K562 (cell line): ENCODE measurements around the gene WNK1. TPM values are rescaled to one million over a fixed set of nuclear protein-coding genes. Genes with fewer than 3 reads are reported as not detected.
A peak's percentile ranks its signal among the peaks of the same experiment; 100 is the strongest.

Experiments
- ARID2 ChIP-seq: fragments of 450-650 bp; IDR thresholded peaks from 2 replicates; pipeline ENCODE4 v1.6.1; 2017; ENCODE audit warnings: antibody characterized with exemption, mild to moderate bottlenecking
- CLOCK ChIP-seq: fragments of 250-450 bp; sonication (Bioruptor Pico); IDR thresholded peaks from 2 replicates; pipeline ENCODE4 v1.4.0; 2020; ENCODE audit warnings: mild to moderate bottlenecking, moderate library complexity, borderline replicate concordance
- FOXA1 ChIP-seq: fragments of 450-650 bp; IDR thresholded peaks from 2 replicates; pipeline ENCODE4 v1.6.1; 2016; ENCODE audit warnings: mild to moderate bottlenecking, borderline replicate concordance
- FOXO4 ChIP-seq: fragments of 450-650 bp; formaldehyde crosslinking; IDR thresholded peaks from 2 replicates; pipeline ENCODE4 v1.4.0; 2020; ENCODE audit warnings: mild to moderate bottlenecking, moderate library complexity
- KDM5B ChIP-seq: fragments of 200-600 bp; sonication (generic); IDR thresholded peaks from 2 replicates; pipeline ENCODE4 v1.6.1; 2012; ENCODE audit warnings: low read depth, mild to moderate bottlenecking, moderate library complexity, low read length, control low read depth, inconsistent platforms; ENCODE audit not compliant: insufficient replicate concordance
- MAFF ChIP-seq: IDR thresholded peaks from 2 replicates; pipeline ENCODE4 v1.6.1; 2012; ENCODE audit warnings: low read length, improper control_type of control experiment
- MLLT1 ChIP-seq, 2 experiments: fragments of 450-650 bp; IDR thresholded peaks; 2 replicates each; pipeline ENCODE4 v1.6.1; 2016
- NFYB ChIP-seq: IDR thresholded peaks from 2 replicates; pipeline ENCODE4 v1.6.1; 2011; ENCODE audit warnings: mild to moderate bottlenecking, moderate library complexity; ENCODE audit not compliant: insufficient read length; ENCODE audit errors: extremely low read depth
- PATZ1 ChIP-seq: fragments of 250-450 bp; sonication (Bioruptor Pico); IDR thresholded peaks from 2 replicates; pipeline ENCODE4 v1.5.0; 2020; ENCODE audit warnings: mild to moderate bottlenecking, borderline replicate concordance
- SAP30 ChIP-seq: fragments of 200-600 bp; sonication (generic); IDR thresholded peaks from 2 replicates; pipeline ENCODE4 v1.6.1; 2012; ENCODE audit warnings: borderline replicate concordance, low read depth, mild to moderate bottlenecking, moderate library complexity, low read length, control low read depth, inconsistent platforms; ENCODE audit not compliant: insufficient read depth, poor library complexity, severe bottlenecking
- SP2 ChIP-seq: IDR thresholded peaks from 2 replicates; pipeline ENCODE4 v1.6.1; 2011; ENCODE audit warnings: mild to moderate bottlenecking, low read depth, low read length, moderate library complexity; ENCODE audit not compliant: poor library complexity, severe bottlenecking; ENCODE audit errors: extremely low read depth
- U2AF2 ChIP-seq: fragments of 200-400 bp; formaldehyde crosslinking; optimal IDR thresholded peaks from 2 replicates; pipeline ENCODE3; 2017; ENCODE audit warnings: low read depth, mild to moderate bottlenecking, low read length
- ZBTB43 ChIP-seq: sonication (generic); formaldehyde crosslinking; IDR thresholded peaks from 2 replicates; pipeline ENCODE4 v1.8.0; 2023; ENCODE audit warnings: mild to moderate bottlenecking, missing genetic modification reagents
- ZFP91 ChIP-seq: sonication (generic); formaldehyde crosslinking; IDR thresholded peaks from 2 replicates; pipeline ENCODE4 v1.8.0; 2022; ENCODE audit warnings: mild to moderate bottlenecking, missing genetic modification reagents
- polyA plus RNA-seq, 8 experiments: library from polyadenylated mRNA; depleted of rRNA in 4 of 8; stranded (reverse) in 5 of 8; unstranded in 3 of 8; fragments of >200 nt; fragmentation: Nextera tagmentation in 2 of 8; fragmentation: Illumina TruSeq in 1 of 8; extraction: Ambion mirVana in 2 of 8; extraction: Trizol in 1 of 8; gene quantifications; 2 replicates each; pipeline versions ENCODE4 v1.2.1 to v1.2.3, GENCODE V29; 2011 to 2014; ENCODE audit warnings: inconsistent platforms in 1 of 8, missing spikeins in 1 of 8
- total RNA-seq, 7 experiments: library from RNA; depleted of rRNA in 6 of 7; stranded (reverse); fragments of >200 nt in 6 of 7; fragmentation: Illumina TruSeq in 2 of 7; extraction: Trizol in 2 of 7; gene quantifications; 2 replicates each; pipeline versions ENCODE4 v1.2.1 to v1.2.3, GENCODE V29; 2011 to 2021; ENCODE audit warnings: low replicate concordance in 1 of 7

Gene WNK1
- total and polyA plus RNA-seq, 9 of the 15 experiments (the other 6 are each of a cell fraction or from before 2014, with no cell fraction given): 4.3 to 73.9 (median 31.0) TPM

GRCh38 chr12:751192-751998 is 984 bp upstream of the WNK1 start (continued):
- no peak for TF ChIP-seq FOXO4 (CRISPR knock-in tag)
- no peak for TF ChIP-seq U2AF2
- TF ChIP-seq CLOCK (CRISPR knock-in tag): no peak
- TF ChIP-seq ZFP91 (CRISPR knock-in tag): no peak
- TF ChIP-seq FOXA1: no peak
- TF ChIP-seq KDM5B: peak; percentile 71
- TF ChIP-seq NFYB: no peak
- no peak for TF ChIP-seq SP2
- TF ChIP-seq PATZ1: no peak
- TF ChIP-seq ZBTB43 (CRISPR knock-in tag): no peak
- TF ChIP-seq SAP30: no peak
- TF ChIP-seq MLLT1 (IDR thresholded peaks at IDR 0.05): peak in 1 of 2 experiments; percentile 88; a peak in 2 of 4 replicates
- TF ChIP-seq MAFF: no peak
- no peak for TF ChIP-seq ARID2
